ENCODE measurements around the gene PTOV1. TPM values are rescaled to one million over a fixed set of nuclear protein-coding genes. Genes with fewer than 3 reads are reported as not detected.

Gene PTOV1
- total and polyA plus RNA-seq, 10 of the 15 experiments (the other 5 are each of a cell fraction or from before 2014, with no cell fraction given) = 3.2 to 83.5 (median 22.3) TPM

DNA sequence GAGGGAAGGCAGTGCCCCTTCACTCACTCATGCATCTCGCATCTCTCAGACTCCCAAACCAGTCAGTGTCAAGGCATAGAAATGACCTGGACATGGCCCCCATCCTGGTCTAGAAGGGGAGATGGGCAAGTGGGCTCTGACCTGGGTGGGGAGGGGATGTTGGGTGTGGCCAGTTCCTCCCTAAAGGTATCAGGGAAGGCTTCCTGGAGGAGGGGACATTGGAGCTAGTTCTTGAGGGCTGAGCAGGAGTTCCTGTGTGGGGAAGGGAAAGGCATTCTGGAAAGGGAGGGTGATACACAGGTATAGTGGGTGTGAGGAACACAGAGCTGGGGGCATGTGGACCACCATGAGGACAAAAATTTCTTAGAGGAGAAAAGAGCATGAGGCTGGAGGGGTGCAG, 41.8 kb downstream of the PTOV1 start (continued):
- TF ChIP-seq, protein P1, sequence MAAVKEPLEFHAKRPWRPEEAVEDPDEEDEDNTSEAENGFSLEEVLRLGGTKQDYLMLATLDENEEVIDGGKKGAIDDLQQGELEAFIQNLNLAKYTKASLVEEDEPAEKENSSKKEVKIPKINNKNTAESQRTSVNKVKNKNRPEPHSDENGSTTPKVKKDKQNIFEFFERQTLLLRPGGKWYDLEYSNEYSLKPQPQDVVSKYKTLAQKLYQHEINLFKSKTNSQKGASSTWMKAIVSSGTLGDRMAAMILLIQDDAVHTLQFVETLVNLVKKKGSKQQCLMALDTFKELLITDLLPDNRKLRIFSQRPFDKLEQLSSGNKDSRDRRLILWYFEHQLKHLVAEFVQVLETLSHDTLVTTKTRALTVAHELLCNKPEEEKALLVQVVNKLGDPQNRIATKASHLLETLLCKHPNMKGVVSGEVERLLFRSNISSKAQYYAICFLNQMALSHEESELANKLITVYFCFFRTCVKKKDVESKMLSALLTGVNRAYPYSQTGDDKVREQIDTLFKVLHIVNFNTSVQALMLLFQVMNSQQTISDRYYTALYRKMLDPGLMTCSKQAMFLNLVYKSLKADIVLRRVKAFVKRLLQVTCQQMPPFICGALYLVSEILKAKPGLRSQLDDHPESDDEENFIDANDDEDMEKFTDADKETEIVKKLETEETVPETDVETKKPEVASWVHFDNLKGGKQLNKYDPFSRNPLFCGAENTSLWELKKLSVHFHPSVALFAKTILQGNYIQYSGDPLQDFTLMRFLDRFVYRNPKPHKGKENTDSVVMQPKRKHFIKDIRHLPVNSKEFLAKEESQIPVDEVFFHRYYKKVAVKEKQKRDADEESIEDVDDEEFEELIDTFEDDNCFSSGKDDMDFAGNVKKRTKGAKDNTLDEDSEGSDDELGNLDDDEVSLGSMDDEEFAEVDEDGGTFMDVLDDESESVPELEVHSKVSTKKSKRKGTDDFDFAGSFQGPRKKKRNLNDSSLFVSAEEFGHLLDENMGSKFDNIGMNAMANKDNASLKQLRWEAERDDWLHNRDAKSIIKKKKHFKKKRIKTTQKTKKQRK (IDR thresholded peaks at IDR 0.05; ENCODE audit: low read depth, low read length) = no peak
- TF ChIP-seq, protein P2, sequence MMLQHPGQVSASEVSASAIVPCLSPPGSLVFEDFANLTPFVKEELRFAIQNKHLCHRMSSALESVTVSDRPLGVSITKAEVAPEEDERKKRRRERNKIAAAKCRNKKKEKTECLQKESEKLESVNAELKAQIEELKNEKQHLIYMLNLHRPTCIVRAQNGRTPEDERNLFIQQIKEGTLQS (IDR thresholded peaks at IDR 0.05; ENCODE audit: borderline replicate concordance, extremely low read depth, low read depth, low read length) = no peak
- no peak for TF ChIP-seq POLR2AphosphoS5 (IDR thresholded peaks at IDR 0.05; ENCODE audit: low read length)
- no peak for TF ChIP-seq ZNF217 (IDR thresholded peaks at IDR 0.05)
- TF ChIP-seq CHD4 (IDR thresholded peaks at IDR 0.05) = no peak
- TF ChIP-seq RELA (IDR thresholded peaks at IDR 0.05; ENCODE audit: borderline replicate concordance, partially characterized antibody) = no peak
- no peak for TF ChIP-seq CBX5 (IDR thresholded peaks at IDR 0.05; ENCODE audit: low read depth)

DNA sequence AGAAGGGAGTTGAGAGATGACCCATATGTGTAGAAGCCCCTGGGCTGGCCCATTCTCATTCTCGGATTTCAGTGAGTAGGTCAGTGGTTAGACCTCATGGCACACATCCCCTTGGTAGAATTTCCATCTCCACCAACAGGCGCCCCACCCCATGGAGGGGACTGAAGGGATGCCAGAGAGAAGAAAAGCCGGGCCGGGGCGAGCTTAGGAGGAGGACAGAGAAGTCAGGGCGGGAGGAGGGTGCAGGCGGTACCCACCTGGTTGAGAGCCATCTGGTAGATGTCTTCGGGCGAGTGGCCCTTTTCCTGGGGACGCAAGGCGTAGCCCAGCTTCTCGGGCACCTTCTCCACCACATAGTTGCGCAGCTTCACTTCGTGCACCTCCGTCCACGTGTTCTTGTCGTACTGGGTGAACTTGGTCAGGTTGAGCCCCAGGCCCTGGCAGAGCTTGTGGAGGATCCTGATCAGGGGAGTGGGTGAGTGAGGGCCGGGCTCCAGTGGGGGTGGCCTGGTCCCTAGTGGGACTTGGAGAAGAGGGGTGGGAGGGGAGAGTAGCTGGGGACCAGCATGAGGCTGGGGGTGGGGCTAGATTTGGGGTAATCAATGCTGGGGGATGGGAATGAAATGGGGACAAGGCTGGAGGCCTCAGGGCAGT, 43.2 kb downstream of the PTOV1 start:
- peak overlapping the region; percentile 78 for H3K9ac ChIP-seq (ENCODE audit: control insufficient read depth, insufficient read depth, low read length)
- ChIA-PET CTCF (interaction anchor here (0.9 to 6.3 kb wide), 5 partner anchors 10 to 34 kb away, joined by 3 to 71 read pairs (median 7); partner anchors contain the start of gene ATF5), POLR2A (interaction anchor here (0.6 to 8.2 kb wide), 11 partner anchors 13 to 277 kb away, joined by 3 to 116 read pairs (median 7); partner anchors contain the start of genes ATF5, NUP62 and PNKP), SMC1A (ENCODE audit: uncharacterized antibody, unreplicated experiment) (interaction anchor here (1.2 to 7.3 kb wide), 5 partner anchors 11 to 34 kb away, joined by 3 to 110 read pairs (median 9); partner anchors contain the start of genes ATF5 and NUP62), RAD21 (ENCODE audit: unreplicated experiment) (interaction anchor here (0.6 to 5.4 kb wide), 9 partner anchors 13 to 1877 kb away, joined by 3 to 66 read pairs (median 3); partner anchors contain the start of genes AKT1S1, ATF5, NUP62 and TBC1D17)
- H3K79me2 ChIP-seq (ENCODE audit: control insufficient read depth, insufficient read depth, low read length) = peaks cover 49% of the 10 kb centered on the region
- no peak for FAIRE-seq
- H3K4me2 ChIP-seq (ENCODE audit: control insufficient read depth, insufficient read depth) = peak overlapping the region; percentile 86
- intact Hi-C loops (cut with micrococcal nuclease; ENCODE audit: unreplicated experiment) = no loop called here
- peak overlapping the region; percentile 91 for H3K27ac ChIP-seq (ENCODE audit: control insufficient read depth, insufficient read depth)
- no peak for DNase-seq (ENCODE audit: low read depth, low spot score)
- no peak for ATAC-seq
- no TSS peak for BruUV-seq (replicated peaks)
- peak overlapping the region; percentile 77 for H3K4me3 ChIP-seq
- WGBS (ENCODE audit: insufficient coverage, insufficient replicate concordance, low lambda C conversion rate, missing lambda C conversion rate) = 62% methylated on average over 18 of the region's 18 CpGs
- H3K36me3 ChIP-seq (ENCODE audit: control insufficient read depth in 2 of 2, insufficient read depth in 2 of 2, low read length in 1 of 2) = peaks cover 0 to 9% of the 10 kb centered on the region in 2 experiments; a peak in 3 of 4 replicates
- TF ChIP-seq POLR2A (IDR thresholded peaks at IDR 0.05; ENCODE audit: low read depth, low read length) = 0 out of 2 replicates have a peak, but pooled peaks have one; percentile 21
- TF ChIP-seq, protein P3, sequence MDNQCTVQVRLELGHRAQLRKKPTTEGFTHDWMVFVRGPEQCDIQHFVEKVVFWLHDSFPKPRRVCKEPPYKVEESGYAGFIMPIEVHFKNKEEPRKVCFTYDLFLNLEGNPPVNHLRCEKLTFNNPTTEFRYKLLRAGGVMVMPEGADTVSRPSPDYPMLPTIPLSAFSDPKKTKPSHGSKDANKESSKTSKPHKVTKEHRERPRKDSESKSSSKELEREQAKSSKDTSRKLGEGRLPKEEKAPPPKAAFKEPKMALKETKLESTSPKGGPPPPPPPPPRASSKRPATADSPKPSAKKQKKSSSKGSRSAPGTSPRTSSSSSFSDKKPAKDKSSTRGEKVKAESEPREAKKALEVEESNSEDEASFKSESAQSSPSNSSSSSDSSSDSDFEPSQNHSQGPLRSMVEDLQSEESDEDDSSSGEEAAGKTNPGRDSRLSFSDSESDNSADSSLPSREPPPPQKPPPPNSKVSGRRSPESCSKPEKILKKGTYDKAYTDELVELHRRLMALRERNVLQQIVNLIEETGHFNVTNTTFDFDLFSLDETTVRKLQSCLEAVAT (IDR thresholded peaks at IDR 0.05) = peak; percentile 72
- no peak for TF ChIP-seq TCF3 (IDR thresholded peaks at IDR 0.05; ENCODE audit: borderline replicate concordance, insufficient read depth, low read depth, low read length)
- no peak overlapping the region for H2AFZ ChIP-seq (ENCODE audit: control insufficient read depth, low read depth, low read length)
- H3K9me3 ChIP-seq (replicated peaks; ENCODE audit: control insufficient read depth, insufficient read depth, low read length) = no peaks in the 10 kb centered on the region; the same call in 2 of the 3 replicates
- H3K27me3 ChIP-seq (replicated peaks in 1 of 2; ENCODE audit: control insufficient read depth in 2 of 2, insufficient read depth in 2 of 2, low read length in 1 of 2) = no peaks in the 10 kb centered on the region
- peaks cover 46% of the 10 kb centered on the region for H3K4me1 ChIP-seq (ENCODE audit: control insufficient read depth, insufficient read depth, low read length)
- in situ Hi-C loops (cut with MboI) = loop anchor here (25.0 kb wide), 1 partner anchor 1257 kb away; the partner anchor contains the start of genes CA11 and DBP
- no peaks in the 10 kb centered on the region for H4K20me1 ChIP-seq (ENCODE audit: control insufficient read depth, insufficient read depth)

All from GM12878 (cell line).